SK-N-SH treated with all-trans-retinoic acid at 6 μM for 48 hours (cell line): ENCODE results near the gene KDM6B.

Source experiments
- ATAC-seq: fragments of 200-7000 bp; cut with Tn5 transposase; 3 replicates; pipeline ENCODE4 v1.9.1; 2020; ENCODE audit warnings: mild to moderate bottlenecking, moderate library complexity
- BACH2 ChIP-seq: fragments of 250-450 bp; sonication (Bioruptor Pico); IDR thresholded peaks from 2 replicates; pipeline ENCODE4 v1.9.0; 2021; ENCODE audit warnings: mild to moderate bottlenecking, borderline replicate concordance
- CREB5 ChIP-seq: fragments of 250-450 bp; sonication (Bioruptor Pico); IDR thresholded peaks from 2 replicates; pipeline ENCODE4 v1.5.1; 2020; ENCODE audit warnings: low read depth, mild to moderate bottlenecking, moderate library complexity
- CSDC2 ChIP-seq: fragments of 250-450 bp; sonication (Bioruptor Pico); IDR thresholded peaks from 2 replicates; pipeline ENCODE4 v1.5.0; 2020; ENCODE audit warnings: mild to moderate bottlenecking, moderate library complexity
- CSRNP3 ChIP-seq: fragments of 250-450 bp; sonication (Bioruptor Pico); IDR thresholded peaks from 2 replicates; pipeline ENCODE4 v1.5.1; 2021; ENCODE audit warnings: mild to moderate bottlenecking, moderate library complexity
- ESRRG ChIP-seq: fragments of 250-450 bp; sonication (Bioruptor Pico); IDR thresholded peaks from 2 replicates; pipeline ENCODE4 v1.6.1; 2021; ENCODE audit warnings: mild to moderate bottlenecking
- ISL1 ChIP-seq: fragments of 250-450 bp; sonication (Bioruptor Pico); IDR thresholded peaks from 2 replicates; pipeline ENCODE4 v2.1.2; 2022; ENCODE audit warnings: mild to moderate bottlenecking, moderate library complexity
- OSR1 ChIP-seq: fragments of 250-450 bp; sonication (Bioruptor Pico); IDR thresholded peaks from 2 replicates; pipeline ENCODE4 v1.8.0; 2022; ENCODE audit warnings: moderate library complexity, mild to moderate bottlenecking, inconsistent platforms
- PATZ1 ChIP-seq: fragments of 250-450 bp; sonication (Bioruptor Pico); IDR thresholded peaks from 2 replicates; pipeline ENCODE4 v1.8.0; 2020; ENCODE audit warnings: mild to moderate bottlenecking, moderate library complexity, borderline replicate concordance
- POU6F1 ChIP-seq: fragments of 250-450 bp; sonication (Bioruptor Pico); IDR thresholded peaks from 2 replicates; pipeline ENCODE4 v1.8.0; 2021; ENCODE audit warnings: low read depth, mild to moderate bottlenecking, moderate library complexity, borderline replicate concordance
- PPARA ChIP-seq: fragments of 250-450 bp; sonication (Bioruptor Pico); IDR thresholded peaks from 2 replicates; pipeline ENCODE4 v1.5.0; 2020; ENCODE audit warnings: mild to moderate bottlenecking, borderline replicate concordance
- RARB ChIP-seq: fragments of 250-450 bp; sonication (Bioruptor Pico); IDR thresholded peaks from 2 replicates; pipeline ENCODE4 v1.8.0; 2021; ENCODE audit warnings: mild to moderate bottlenecking, moderate library complexity
- SNAI2 ChIP-seq: fragments of 250-450 bp; sonication (Bioruptor Pico); IDR thresholded peaks from 2 replicates; pipeline ENCODE4 v1.5.0; 2020; ENCODE audit warnings: mild to moderate bottlenecking, moderate library complexity
- TCF4 ChIP-seq: fragments of 250-450 bp; sonication (Bioruptor Pico); IDR thresholded peaks from 2 replicates; pipeline ENCODE4 v1.8.0; 2021; ENCODE audit warnings: mild to moderate bottlenecking, moderate library complexity, borderline replicate concordance
- TOX ChIP-seq: fragments of 250-450 bp; sonication (Bioruptor Pico); IDR thresholded peaks from 2 replicates; pipeline ENCODE4 v1.8.0; 2021; ENCODE audit warnings: mild to moderate bottlenecking, moderate library complexity, borderline replicate concordance
- TSHZ2 ChIP-seq: fragments of 250-450 bp; sonication (Bioruptor Pico); IDR thresholded peaks from 2 replicates; pipeline ENCODE4 v1.5.0; 2020; ENCODE audit warnings: mild to moderate bottlenecking, moderate library complexity
- ZC3H10 ChIP-seq: fragments of 250-450 bp; sonication (Bioruptor Pico); IDR thresholded peaks from 2 replicates; pipeline ENCODE4 v1.5.1; 2021; ENCODE audit warnings: mild to moderate bottlenecking, moderate library complexity
- ZFP3 ChIP-seq: fragments of 250-450 bp; sonication (Bioruptor Pico); IDR thresholded peaks from 2 replicates; pipeline ENCODE4 v1.5.0; 2020; ENCODE audit warnings: mild to moderate bottlenecking, moderate library complexity
- ZFP30 ChIP-seq: fragments of 450-650 bp; formaldehyde crosslinking; IDR thresholded peaks from 2 replicates; pipeline ENCODE4 v1.5.0; 2022; ENCODE audit warnings: mild to moderate bottlenecking, moderate library complexity
- ZNF565 ChIP-seq: fragments of 450-650 bp; formaldehyde crosslinking; conservative IDR thresholded peaks from 2 replicates; pipeline ENCODE4 v1.5.0; 2020; ENCODE audit warnings: low read depth, mild to moderate bottlenecking, moderate library complexity
- ZNF70 ChIP-seq: fragments of 450-650 bp; formaldehyde crosslinking; IDR thresholded peaks from 2 replicates; pipeline ENCODE4 v1.5.0; 2020; ENCODE audit warnings: mild to moderate bottlenecking, moderate library complexity
- ZNF8 ChIP-seq: fragments of 450-650 bp; formaldehyde crosslinking; IDR thresholded peaks from 2 replicates; pipeline ENCODE4 v1.5.0; 2020; ENCODE audit warnings: mild to moderate bottlenecking, moderate library complexity

The KDM6B gene

GRCh38 chr17:7831233-7831632, 2.8 kb upstream of the KDM6B start:
- TF ChIP-seq ISL1 (no peak), SNAI2 (CRISPR knock-in tag) (no peak), BACH2 (CRISPR knock-in tag) (no peak), TSHZ2 (CRISPR knock-in tag) (no peak), PATZ1 (CRISPR knock-in tag) (no peak), ESRRG (CRISPR knock-in tag) (no peak), TOX (no peak), CREB5 (CRISPR knock-in tag) (no peak), CSDC2 (CRISPR knock-in tag) (no peak), CSRNP3 (CRISPR knock-in tag) (no peak), RARB (CRISPR knock-in tag) (no peak), PPARA (CRISPR knock-in tag) (no peak), TCF4 (no peak), OSR1 (CRISPR knock-in tag) (no peak), ZFP30 (CRISPR knock-in tag) (no peak), ZNF565 (CRISPR knock-in tag) (no peak)
- no peak for ATAC-seq

- no peak for ATAC-seq
- TF ChIP-seq ZC3H10 (CRISPR knock-in tag) (no peak), TOX (no peak), TCF4 (no peak), ISL1 (no peak), ESRRG (CRISPR knock-in tag) (no peak), PPARA (CRISPR knock-in tag) (no peak), POU6F1 (CRISPR knock-in tag) (no peak), ZNF565 (CRISPR knock-in tag) (no peak), ZFP3 (CRISPR knock-in tag) (no peak), SNAI2 (CRISPR knock-in tag) (no peak), OSR1 (CRISPR knock-in tag) (no peak), PATZ1 (CRISPR knock-in tag) (no peak), ZNF70 (CRISPR knock-in tag) (no peak), BACH2 (CRISPR knock-in tag) (no peak), ZNF8 (CRISPR knock-in tag) (no peak), ZFP30 (CRISPR knock-in tag) (no peak), TSHZ2 (CRISPR knock-in tag) (no peak), CSRNP3 (CRISPR knock-in tag) (no peak), CSDC2 (CRISPR knock-in tag) (no peak), RARB (CRISPR knock-in tag) (no peak)
Observed at GRCh38 chr17:7832431-7832830, 1.6 kb upstream of the KDM6B start.
